K562 (cell line): ENCODE measurements around the gene UBE2S. TPM values are rescaled to one million over a fixed set of nuclear protein-coding genes. Genes with fewer than 3 reads are reported as not detected.

Experiments used
- AFF4 ChIP-seq: sonication (generic); formaldehyde crosslinking; IDR thresholded peaks from 2 replicates; pipeline ENCODE4 v1.8.0; 2023; ENCODE audit warnings: mild to moderate bottlenecking, missing genetic modification reagents
- BRF1 ChIP-seq: IDR thresholded peaks from 3 replicates; pipeline ENCODE4 v1.6.1; 2011; ENCODE audit warnings: borderline replicate concordance, mild to moderate bottlenecking; ENCODE audit not compliant: insufficient read length; ENCODE audit errors: extremely low read depth
- DIDO1 ChIP-seq: fragments of 450-650 bp; IDR thresholded peaks from 2 replicates; pipeline ENCODE4 v1.6.1; 2016; ENCODE audit warnings: low read depth, missing biosample characterization, missing genetic modification characterization
- E2F3 ChIP-seq: fragments of 250-450 bp; sonication (Bioruptor Pico); IDR thresholded peaks from 2 replicates; pipeline ENCODE4 v1.4.0; 2020; ENCODE audit warnings: mild to moderate bottlenecking
- ELK1 ChIP-seq: sonication (generic); formaldehyde crosslinking; IDR thresholded peaks from 2 replicates; pipeline ENCODE4 v1.8.1; 2022; ENCODE audit warnings: missing genetic modification reagents
- MAFK ChIP-seq: IDR thresholded peaks from 2 replicates; pipeline ENCODE4 v1.6.1; 2011; ENCODE audit warnings: low read length, improper control_type of control experiment
- MBD1 ChIP-seq: fragments of 250-450 bp; sonication (Bioruptor Pico); IDR thresholded peaks from 2 replicates; pipeline ENCODE4 v1.8.0; 2022; ENCODE audit warnings: inconsistent platforms
- PHB2 ChIP-seq: fragments of 450-650 bp; IDR thresholded peaks from 2 replicates; pipeline ENCODE4 v1.6.1; 2017; ENCODE audit warnings: low read depth
- RBFOX2 ChIP-seq: fragments of 200-400 bp; formaldehyde crosslinking; IDR thresholded peaks from 2 replicates; pipeline ENCODE4 v1.6.1; 2017; ENCODE audit warnings: low read depth, mild to moderate bottlenecking, low read length, moderate library complexity
- SAFB2 ChIP-seq: fragments of 200-400 bp; formaldehyde crosslinking; IDR thresholded peaks from 2 replicates; pipeline ENCODE4 v1.6.1; 2018; ENCODE audit warnings: borderline replicate concordance, low read length, low read depth, moderate library complexity; ENCODE audit not compliant: severe bottlenecking
- SIN3A ChIP-seq, 2 experiments: fragments of 150-350 bp in 1 of 2; IDR thresholded peaks; 2 replicates each; pipeline ENCODE4 v1.6.1; 2011 to 2016; ENCODE audit warnings: borderline replicate concordance in 2 of 2, low read depth in 2 of 2, low read length in 2 of 2, mild to moderate bottlenecking in 2 of 2, moderate library complexity in 2 of 2; ENCODE audit not compliant: control insufficient read depth in 1 of 2
- SMARCA4 ChIP-seq: fragments of 450-650 bp; IDR thresholded peaks from 2 replicates; pipeline ENCODE4 v1.6.1; 2016
- TEAD1 ChIP-seq, 2 experiments: fragments of 450-650 bp in 1 of 2; sonication (generic) in 1 of 2; formaldehyde crosslinking; IDR thresholded peaks; 2 replicates each; pipeline versions ENCODE4 v1.4.0 to v1.8.0; 2020 to 2022; ENCODE audit warnings: mild to moderate bottlenecking in 2 of 2, missing genetic modification reagents in 1 of 2
- ZC3H11A ChIP-seq: IDR thresholded peaks from 2 replicates; pipeline ENCODE4 v1.6.1; 2012; ENCODE audit warnings: low read depth, low read length, improper control_type of control experiment
- ZNF124 ChIP-seq: sonication (generic); formaldehyde crosslinking; IDR thresholded peaks from 2 replicates; pipeline ENCODE4 v1.8.1; 2022; ENCODE audit warnings: missing genetic modification reagents
- ZNF23 ChIP-seq: fragments of 250-450 bp; sonication (Bioruptor Pico); IDR thresholded peaks from 2 replicates; pipeline ENCODE4 v1.4.0; 2020; ENCODE audit warnings: mild to moderate bottlenecking
- ZNF232 ChIP-seq: sonication (generic); formaldehyde crosslinking; IDR thresholded peaks from 2 replicates; pipeline ENCODE4 v1.8.0; 2022; ENCODE audit warnings: mild to moderate bottlenecking, missing genetic modification reagents
- ZNF445 ChIP-seq: fragments of 250-450 bp; sonication (Bioruptor Pico); IDR thresholded peaks from 2 replicates; pipeline ENCODE4 v1.4.0; 2020; ENCODE audit warnings: low read depth, mild to moderate bottlenecking, moderate library complexity
- ZNF586 ChIP-seq: fragments of 450-650 bp; formaldehyde crosslinking; conservative IDR thresholded peaks from 2 replicates; pipeline ENCODE4 v1.4.0; 2020; ENCODE audit warnings: mild to moderate bottlenecking, moderate library complexity
- ZNF707 ChIP-seq: fragments of 250-450 bp; sonication (Bioruptor Pico); conservative IDR thresholded peaks from 2 replicates; pipeline ENCODE4 v1.8.0; 2022; ENCODE audit warnings: inconsistent platforms, mild to moderate bottlenecking, moderate library complexity
- polyA plus RNA-seq, 8 experiments: library from polyadenylated mRNA; depleted of rRNA in 4 of 8; stranded (reverse) in 5 of 8; unstranded in 3 of 8; fragments of >200 nt; fragmentation: Nextera tagmentation in 2 of 8; fragmentation: Illumina TruSeq in 1 of 8; extraction: Ambion mirVana in 2 of 8; extraction: Trizol in 1 of 8; gene quantifications; 2 replicates each; pipeline versions ENCODE4 v1.2.1 to v1.2.3, GENCODE V29; 2011 to 2014; ENCODE audit warnings: inconsistent platforms in 1 of 8, missing spikeins in 1 of 8
- total RNA-seq, 7 experiments: library from RNA; depleted of rRNA in 6 of 7; stranded (reverse); fragments of >200 nt in 6 of 7; fragmentation: Illumina TruSeq in 2 of 7; extraction: Trizol in 2 of 7; gene quantifications; 2 replicates each; pipeline versions ENCODE4 v1.2.1 to v1.2.3, GENCODE V29; 2011 to 2021; ENCODE audit warnings: low replicate concordance in 1 of 7

Gene UBE2S
- total and polyA plus RNA-seq, 9 of the 15 experiments (the other 6 are each of a cell fraction or from before 2014, with no cell fraction given), result 1.5 to 1,305 (median 157) TPM

- TF ChIP-seq DIDO1 (tag) (no peak), ELK1 (no peak), SIN3A (IDR thresholded peaks at IDR 0.05; ENCODE audit: borderline replicate concordance in 2 of 2, control insufficient read depth in 1 of 2, low read depth in 2 of 2, low read length in 2 of 2) (no peak; a peak in 1 of 4 replicates), ZNF586 (CRISPR knock-in tag) (no peak), AFF4 (CRISPR knock-in tag) (no peak), ZNF124 (CRISPR knock-in tag) (no peak), ZNF232 (no peak), ZC3H11A (no peak), E2F3 (CRISPR knock-in tag) (no peak), ZNF23 (CRISPR knock-in tag) (no peak), RBFOX2 (peak; percentile 69), SAFB2 (no peak), ZNF445 (no peak), SMARCA4 (no peak), BRF1 (no peak), TEAD1 (CRISPR knock-in tag; IDR thresholded peaks at IDR 0.05) (0 out of 4 replicates have a peak, but pooled peaks of 1 of the 2 experiments have one; percentile 15), MBD1 (no peak), PHB2 (no peak), MAFK (no peak), ZNF707 (CRISPR knock-in tag) (no peak)
Measured at GRCh38 chr19:55383279-55384130, 24.1 kb downstream of the UBE2S start (continued).
